ENCODE data around the gene TMEM51. TPM values are rescaled to one million over a fixed set of nuclear protein-coding genes. Genes with fewer than 3 reads are reported as not detected.
"Not testable (repeated sequence)": the region's sequence is repeated elsewhere in the genome, so short reads cannot be mapped to it uniquely, and the experiment has no call there.

Gene TMEM51
- total and polyA plus RNA-seq, 4 donors: 1.3 to 8.8 (median 4.6) TPM

DNA sequence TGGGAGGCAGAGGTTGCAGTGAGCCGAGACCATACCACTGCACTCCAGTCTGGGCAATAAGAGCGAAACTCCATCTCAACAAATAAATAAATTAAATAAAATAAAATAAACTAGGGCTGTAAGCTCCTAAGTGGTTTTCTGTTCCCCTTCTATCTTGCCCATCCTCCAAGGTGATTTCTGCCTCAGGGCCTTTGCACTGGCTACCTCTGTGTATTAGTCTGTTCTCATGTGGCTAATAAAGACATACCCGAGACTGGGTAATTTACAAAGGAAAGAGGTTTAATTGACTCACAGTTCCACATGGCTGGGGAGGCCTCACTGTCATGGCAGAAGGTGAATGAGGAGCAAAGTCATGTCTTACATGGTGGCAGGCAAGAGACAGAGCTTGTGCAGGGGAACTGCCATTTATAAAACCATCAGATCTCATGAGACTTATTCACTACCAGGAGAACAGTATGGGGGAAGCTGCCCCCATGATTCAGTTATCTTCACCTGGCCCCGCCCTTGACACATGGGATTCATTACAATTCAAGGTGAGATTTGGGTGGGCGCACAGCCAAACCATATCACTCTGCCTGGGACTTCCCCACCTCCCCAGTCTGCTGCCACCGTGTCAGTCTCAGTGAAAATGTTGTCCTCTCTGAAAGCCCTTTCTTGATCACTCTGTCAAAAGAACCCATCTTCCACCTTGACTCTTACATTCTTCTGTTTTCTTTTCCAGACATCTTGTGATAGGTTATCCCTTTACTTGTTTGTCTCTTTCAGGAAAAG, 22.0 kb downstream of the TMEM51 start:
- H3K36me3 ChIP-seq (ENCODE audit: control insufficient read depth in 1 of 2, insufficient read depth in 2 of 2, low read length in 1 of 2); H3K27ac ChIP-seq (ENCODE audit: low read depth in 1 of 2, low read length in 2 of 2); H3K4me1 ChIP-seq (ENCODE audit: control insufficient read depth in 1 of 2, insufficient read depth in 2 of 2, low read length in 2 of 2); H3K4me3 ChIP-seq (ENCODE audit: low read length in 2 of 2); ATAC-seq (ENCODE audit: low FRiP score); H3K27me3 ChIP-seq (ENCODE audit: control insufficient read depth in 1 of 2, insufficient read depth in 2 of 2, low read length in 1 of 2); intact Hi-C loops (cut with DNase I); H3K9me3 ChIP-seq (ENCODE audit: control insufficient read depth, low read length): not testable (repeated sequence)
- DNase-seq: peak in 1 of 2 donors; percentile 6
- WGBS, 2 donors: 96 to 98% methylated on average over 6 of the region's 6 CpGs

DNA sequence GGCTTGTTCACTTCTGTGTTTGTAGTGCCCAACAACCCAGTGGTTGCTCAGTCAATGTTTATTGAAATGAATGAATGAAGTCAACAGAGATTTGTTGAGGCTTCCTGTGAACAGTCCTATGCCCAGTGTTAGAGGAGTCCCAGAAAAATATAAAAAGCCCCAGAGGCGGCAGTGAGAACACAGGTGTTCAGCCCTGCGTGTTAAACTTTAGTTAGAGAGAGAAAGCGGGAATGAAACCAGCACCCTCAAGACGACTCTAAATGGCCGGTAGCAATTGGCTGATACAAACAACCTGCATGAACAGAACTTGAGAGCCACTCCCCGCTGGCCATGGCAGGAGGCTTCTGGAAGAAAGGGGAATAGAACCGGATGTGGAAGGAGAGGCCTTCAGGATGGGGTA, 22.6 kb downstream of the TMEM51 start:
- intact Hi-C loops (cut with DNase I): no loop called here
- Histone ChIP-seq H3K36me3 (ENCODE audit: control insufficient read depth in 1 of 2, insufficient read depth in 2 of 2, low read length in 1 of 2) (no peaks in the 10 kb centered on the region), H3K9me3 (ENCODE audit: control insufficient read depth, low read length) (no peaks in the 10 kb centered on the region), H3K4me1 (ENCODE audit: control insufficient read depth in 1 of 2, insufficient read depth in 2 of 2, low read length in 2 of 2) (no peaks in the 10 kb centered on the region), H3K27me3 (ENCODE audit: control insufficient read depth in 1 of 2, insufficient read depth in 2 of 2, low read length in 1 of 2) (no peaks in the 10 kb centered on the region), H3K27ac (ENCODE audit: low read depth in 1 of 2, low read length in 2 of 2) (no peak overlapping the region), H3K4me3 (ENCODE audit: low read length in 2 of 2) (no peak overlapping the region)
- ATAC-seq (ENCODE audit: low FRiP score) (no peak), DNase-seq (no peak)
- WGBS, 2 donors: 89 to 97% methylated on average over 7 of the region's 7 CpGs

DNA sequence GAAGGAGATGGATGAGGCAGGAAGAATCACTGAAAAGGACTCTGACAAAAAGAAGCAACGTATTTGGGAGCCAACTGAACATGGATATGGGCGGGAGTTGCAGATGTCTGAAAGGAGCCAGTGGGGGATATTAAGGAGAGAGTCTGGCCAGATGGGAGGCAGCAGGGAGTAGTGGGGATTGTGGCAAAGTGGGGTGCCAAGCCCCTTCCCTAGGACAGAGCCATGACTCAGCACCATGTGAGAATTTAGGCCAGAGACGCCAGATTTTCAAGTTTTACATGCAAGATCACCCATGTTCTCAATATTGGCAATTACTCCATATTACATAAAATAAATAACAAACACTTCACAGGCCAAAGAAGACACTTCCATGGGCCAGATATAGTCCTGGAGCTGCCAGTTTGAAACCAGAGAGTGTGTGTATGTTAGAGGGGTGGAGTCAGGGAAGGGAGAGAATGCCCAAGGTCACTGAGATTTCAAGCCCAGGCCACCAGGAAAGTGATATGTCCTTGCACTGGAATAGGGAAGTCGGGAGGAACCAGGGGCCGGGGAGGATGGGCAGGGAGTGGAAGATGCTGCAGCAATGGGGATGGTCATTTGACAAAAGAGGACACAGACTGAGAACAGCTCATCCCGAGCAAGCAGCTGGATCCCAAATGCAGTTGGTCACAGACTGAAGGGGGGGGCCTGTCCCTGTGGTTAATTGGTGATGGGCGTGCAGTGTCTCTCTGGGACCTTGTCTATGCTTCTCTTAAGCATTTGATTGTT, 23.5 kb downstream of the TMEM51 start:
- no peak overlapping the region for H3K27ac ChIP-seq (ENCODE audit: low read depth in 1 of 2, low read length in 2 of 2)
- H3K4me3 ChIP-seq (ENCODE audit: low read length in 2 of 2): no peak overlapping the region
- no peaks in the 10 kb centered on the region for H3K36me3 ChIP-seq (ENCODE audit: control insufficient read depth in 1 of 2, insufficient read depth in 2 of 2, low read length in 1 of 2)
- no peaks in the 10 kb centered on the region for H3K27me3 ChIP-seq (ENCODE audit: control insufficient read depth in 1 of 2, insufficient read depth in 2 of 2, low read length in 1 of 2)
- DNase-seq (peak in 1 of 2 donors; percentile 63), ATAC-seq (ENCODE audit: low FRiP score) (no peak)
- H3K4me1 ChIP-seq (ENCODE audit: control insufficient read depth in 1 of 2, insufficient read depth in 2 of 2, low read length in 2 of 2): no peaks in the 10 kb centered on the region
- 78 to 79% methylated on average over 7 of the region's 7 CpGs for WGBS, 2 donors
- intact Hi-C loops (cut with DNase I): no loop called here
- no peaks in the 10 kb centered on the region for H3K9me3 ChIP-seq (ENCODE audit: control insufficient read depth, low read length)

DNA sequence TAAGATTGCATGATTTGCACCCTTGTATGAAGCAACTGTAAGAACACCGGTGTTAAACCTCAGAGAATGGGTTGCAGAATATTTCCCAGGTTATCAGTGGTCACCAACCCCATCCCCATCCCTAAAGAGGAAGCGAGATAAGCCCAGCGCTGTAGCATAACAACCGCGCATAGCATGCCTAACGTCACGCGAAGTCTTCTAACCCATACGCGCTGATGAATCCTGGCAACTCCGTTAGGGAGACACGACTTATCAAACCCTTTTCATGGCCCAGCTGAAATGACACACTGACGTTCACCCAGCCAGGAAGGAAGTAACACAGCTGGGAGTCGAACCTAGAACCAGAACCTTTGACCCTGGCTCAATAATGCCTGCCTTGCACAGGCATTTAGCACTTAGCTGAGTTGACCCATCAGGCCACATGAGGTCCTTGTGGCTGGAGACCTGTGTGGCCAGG, 24.2 kb downstream of the TMEM51 start:
- H3K4me1 ChIP-seq (ENCODE audit: control insufficient read depth in 1 of 2, insufficient read depth in 2 of 2, low read length in 2 of 2): no peaks in the 10 kb centered on the region
- intact Hi-C loops (cut with DNase I): no loop called here
- H3K4me3 ChIP-seq (ENCODE audit: low read length in 2 of 2): no peak overlapping the region
- no peak for DNase-seq
- no peak for ATAC-seq (ENCODE audit: low FRiP score)
- H3K27ac ChIP-seq (ENCODE audit: low read depth in 1 of 2, low read length in 2 of 2): no peak overlapping the region
- no peaks in the 10 kb centered on the region for H3K36me3 ChIP-seq (ENCODE audit: control insufficient read depth in 1 of 2, insufficient read depth in 2 of 2, low read length in 1 of 2)
- no peaks in the 10 kb centered on the region for H3K27me3 ChIP-seq (ENCODE audit: control insufficient read depth in 1 of 2, insufficient read depth in 2 of 2, low read length in 1 of 2)
- 88 to 93% methylated on average over 14 of the region's 14 CpGs for WGBS, 2 donors
- no peaks in the 10 kb centered on the region for H3K9me3 ChIP-seq (ENCODE audit: control insufficient read depth, low read length)

DNA sequence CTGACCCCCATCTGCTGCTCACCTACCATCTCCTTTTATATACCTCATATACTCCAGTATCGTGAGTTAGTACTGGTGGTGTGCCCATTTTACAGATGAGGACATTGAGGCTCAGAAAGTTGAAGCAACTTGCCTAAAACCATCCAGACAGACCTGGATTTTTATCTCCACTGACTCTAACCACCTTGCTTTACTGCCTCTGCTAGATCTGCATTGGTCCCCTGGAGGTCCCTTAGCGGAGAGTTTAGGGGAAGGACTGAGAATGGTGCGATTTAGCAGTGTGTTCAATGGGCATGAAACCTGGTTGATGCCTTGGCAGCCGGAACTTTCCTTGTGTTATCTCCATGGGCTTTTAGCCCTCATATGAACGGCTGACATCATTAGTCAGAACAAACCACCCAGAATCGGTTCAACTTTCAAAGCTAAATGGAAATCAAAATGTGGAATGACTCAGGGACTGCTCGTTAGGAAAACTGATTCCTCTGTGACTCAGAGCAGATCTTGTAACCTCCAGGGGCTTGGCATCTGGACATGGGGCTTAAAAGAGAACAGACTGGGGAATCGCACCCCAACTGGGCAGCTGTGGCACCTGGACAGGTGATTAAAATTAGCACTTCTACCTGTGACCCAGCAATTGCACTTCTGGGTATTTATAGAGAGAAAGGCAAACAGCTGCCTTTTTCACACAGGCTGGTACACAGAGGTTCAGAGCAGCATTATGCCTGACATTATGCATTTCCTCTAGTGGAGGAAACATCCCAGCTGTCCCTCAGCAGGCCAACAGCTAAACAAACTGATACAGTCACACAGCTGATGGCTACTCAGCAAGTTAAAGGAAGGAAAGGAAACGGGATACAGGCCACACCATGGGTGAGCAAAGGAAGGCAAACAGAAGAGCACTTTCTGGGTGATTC, 25.3 kb downstream of the TMEM51 start:
- intact Hi-C loops (cut with DNase I): no loop called here
- Histone ChIP-seq H3K36me3 (ENCODE audit: control insufficient read depth in 1 of 2, insufficient read depth in 2 of 2, low read length in 1 of 2) (no peaks in the 10 kb centered on the region), H3K4me1 (ENCODE audit: control insufficient read depth in 1 of 2, insufficient read depth in 2 of 2, low read length in 2 of 2) (no peaks in the 10 kb centered on the region), H3K4me3 (ENCODE audit: low read length in 2 of 2) (no peak overlapping the region), H3K27ac (ENCODE audit: low read depth in 1 of 2, low read length in 2 of 2) (peak overlapping the region in 1 of 2 donors; percentile 8), H3K27me3 (ENCODE audit: control insufficient read depth in 1 of 2, insufficient read depth in 2 of 2, low read length in 1 of 2) (no peaks in the 10 kb centered on the region), H3K9me3 (ENCODE audit: control insufficient read depth, low read length) (no peaks in the 10 kb centered on the region)
- DNase-seq (peak in 1 of 2 donors; percentile 40), ATAC-seq (ENCODE audit: low FRiP score) (peak; percentile 28)
- WGBS, 2 donors: 31 to 38% methylated on average over 9 of the region's 9 CpGs

DNA sequence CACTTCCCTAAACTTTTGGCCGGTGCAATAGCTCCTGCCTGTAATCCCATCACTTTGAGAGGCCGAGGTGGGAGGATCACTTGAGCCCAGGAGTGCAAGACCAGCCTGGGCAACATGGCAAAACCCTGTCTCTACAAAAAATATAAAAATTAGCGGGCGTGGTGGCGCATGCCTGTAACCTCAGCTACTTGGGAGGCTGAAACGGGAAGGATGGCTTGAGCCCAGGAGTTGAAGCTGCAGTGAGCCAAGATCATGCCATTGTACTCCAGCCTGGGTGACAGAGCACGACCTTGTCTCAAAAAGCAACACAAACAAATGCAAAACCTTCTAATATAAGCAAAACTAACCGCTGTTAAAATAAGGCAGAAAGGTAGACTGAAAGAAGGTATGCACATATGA, 25.9 kb downstream of the TMEM51 start:
- DNase-seq (no peak), ATAC-seq (ENCODE audit: low FRiP score) (no peak)
- Histone ChIP-seq H3K4me1 (ENCODE audit: control insufficient read depth in 1 of 2, insufficient read depth in 2 of 2, low read length in 2 of 2) (no peaks in the 10 kb centered on the region), H3K9me3 (ENCODE audit: control insufficient read depth, low read length) (no peaks in the 10 kb centered on the region), H3K36me3 (ENCODE audit: control insufficient read depth in 1 of 2, insufficient read depth in 2 of 2, low read length in 1 of 2) (no peaks in the 10 kb centered on the region), H3K27me3 (ENCODE audit: control insufficient read depth in 1 of 2, insufficient read depth in 2 of 2, low read length in 1 of 2) (no peaks in the 10 kb centered on the region), H3K4me3 (ENCODE audit: low read length in 2 of 2) (no peak overlapping the region), H3K27ac (ENCODE audit: low read depth in 1 of 2, low read length in 2 of 2) (no peak overlapping the region)
- intact Hi-C loops (cut with DNase I): no loop called here
- 80 to 86% methylated on average over 8 of the region's 8 CpGs for WGBS, 2 donors

DNA sequence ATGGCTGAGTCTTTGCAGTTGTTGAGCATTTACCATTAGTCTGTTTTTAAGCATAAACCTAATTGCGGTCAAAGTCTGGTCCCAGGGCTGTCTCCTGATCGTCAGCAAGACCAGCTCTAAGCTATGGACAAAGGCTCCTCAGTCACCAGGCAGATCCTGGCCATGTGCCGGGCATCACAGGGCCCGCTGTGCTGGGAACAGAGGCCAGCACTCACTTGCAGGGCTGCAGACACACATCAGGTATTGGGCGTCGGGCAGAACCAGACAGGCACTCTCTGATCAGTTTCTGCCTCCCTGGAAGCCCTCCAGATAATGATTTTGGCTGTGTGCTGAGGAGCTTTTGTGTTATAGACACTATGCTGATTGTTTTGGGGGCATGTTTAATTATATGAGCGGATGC, 26.6 kb downstream of the TMEM51 start:
- Histone ChIP-seq H3K36me3 (ENCODE audit: control insufficient read depth in 1 of 2, insufficient read depth in 2 of 2, low read length in 1 of 2) (no peaks in the 10 kb centered on the region), H3K4me1 (ENCODE audit: control insufficient read depth in 1 of 2, insufficient read depth in 2 of 2, low read length in 2 of 2) (no peaks in the 10 kb centered on the region), H3K4me3 (ENCODE audit: low read length in 2 of 2) (no peak overlapping the region), H3K27me3 (ENCODE audit: control insufficient read depth in 1 of 2, insufficient read depth in 2 of 2, low read length in 1 of 2) (no peaks in the 10 kb centered on the region), H3K27ac (ENCODE audit: low read depth in 1 of 2, low read length in 2 of 2) (no peak overlapping the region), H3K9me3 (ENCODE audit: control insufficient read depth, low read length) (no peaks in the 10 kb centered on the region)
- DNase-seq (no peak), ATAC-seq (ENCODE audit: low FRiP score) (no peak)
- WGBS, 2 donors: 83 to 96% methylated on average over 7 of the region's 7 CpGs
- intact Hi-C loops (cut with DNase I): no loop called here

DNA sequence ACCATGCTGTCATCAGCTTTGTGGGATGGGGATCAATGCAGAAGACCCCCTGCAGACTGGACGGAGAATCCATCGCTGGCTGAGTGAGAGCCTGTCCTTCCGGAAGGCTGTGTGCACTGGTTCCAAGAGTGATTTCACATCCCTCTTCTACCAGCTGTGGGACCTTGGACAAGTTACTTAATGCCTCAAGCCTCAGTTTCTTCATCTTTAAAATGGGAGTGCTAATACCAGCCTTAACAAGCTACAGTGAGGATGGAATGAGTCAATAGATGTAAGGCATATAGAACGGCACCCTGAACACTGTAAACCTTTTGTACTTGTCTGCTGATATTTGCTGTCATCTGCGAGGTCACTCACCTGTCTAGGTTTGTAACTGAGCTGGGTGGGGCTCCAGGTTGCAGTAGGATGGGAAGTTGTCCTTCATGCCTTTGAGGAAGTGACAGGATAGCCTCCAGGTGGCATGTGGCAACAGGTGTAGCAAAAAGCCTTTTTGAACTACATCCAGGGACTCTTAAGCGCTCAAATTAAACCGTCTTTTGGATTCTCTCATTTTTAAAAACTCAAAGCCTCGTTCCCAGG, 27.5 kb downstream of the TMEM51 start:
- Histone ChIP-seq H3K36me3 (ENCODE audit: control insufficient read depth in 1 of 2, insufficient read depth in 2 of 2, low read length in 1 of 2) (no peaks in the 10 kb centered on the region), H3K9me3 (ENCODE audit: control insufficient read depth, low read length) (no peaks in the 10 kb centered on the region), H3K4me1 (ENCODE audit: control insufficient read depth in 1 of 2, insufficient read depth in 2 of 2, low read length in 2 of 2) (no peaks in the 10 kb centered on the region), H3K27me3 (ENCODE audit: control insufficient read depth in 1 of 2, insufficient read depth in 2 of 2, low read length in 1 of 2) (no peaks in the 10 kb centered on the region), H3K27ac (ENCODE audit: low read depth in 1 of 2, low read length in 2 of 2) (no peak overlapping the region), H3K4me3 (ENCODE audit: low read length in 2 of 2) (no peak overlapping the region)
- intact Hi-C loops (cut with DNase I): no loop called here
- DNase-seq (no peak), ATAC-seq (ENCODE audit: low FRiP score) (no peak)
- WGBS, 2 donors: 92 to 98% methylated on average over 8 of the region's 8 CpGs
